Hematopoietic multipotent progenitor cell (in vitro differentiated cells): Measurements from ENCODE around the gene IGSF3. TPM values are rescaled to one million over a fixed set of nuclear protein-coding genes. Genes with fewer than 3 reads are reported as not detected.
"Not testable (repeated sequence)": the region's sequence is repeated elsewhere in the genome, so short reads cannot be mapped to it uniquely, and the experiment has no call there.

ENCODE experiments used
- DNase-seq, 3 donors: peaks; one replicate each; pipeline ENCODE4 v3.0.0-alpha.2; 2011 to 2015; ENCODE audit warnings: low read depth in 2 of 3, low spot score in 2 of 3
- total RNA-seq: library from RNA; depleted of rRNA; stranded (reverse); fragments of >200 nt; gene quantifications from one replicate; pipeline ENCODE4 v1.2.3, GENCODE V29; 2012

The IGSF3 gene
- total RNA-seq, 1 donor, result 0.27 TPM

- DNase-seq, result not testable (repeated sequence)
These were observed 35.3 kb downstream of the IGSF3 start for GRCh38 chr1:116631996-116632925.

GRCh38 chr1:116631554-116631953 is 36.0 kb downstream of the IGSF3 start:
- not testable (repeated sequence) for DNase-seq

DNA sequence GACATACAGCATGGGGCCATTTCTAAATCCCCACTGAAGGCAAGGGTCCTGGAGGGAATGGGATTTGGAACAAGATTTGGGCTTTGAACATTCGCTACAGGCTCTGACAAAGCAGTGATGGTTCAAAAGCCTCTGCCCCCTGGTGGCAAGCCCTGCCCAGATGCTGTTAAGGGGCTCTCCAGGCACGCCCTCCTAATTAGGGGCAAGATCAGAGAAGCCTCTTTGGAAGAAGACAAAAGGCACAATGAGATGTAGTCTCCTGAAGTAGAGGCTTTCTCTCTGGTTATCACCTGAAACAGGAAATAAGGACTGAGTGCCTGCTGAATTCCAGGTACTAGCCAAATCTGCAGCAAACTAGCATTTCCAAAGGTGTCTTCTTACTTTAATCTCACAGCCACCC is 37.5 kb downstream of the IGSF3 start:
- DNase-seq, result not testable (repeated sequence)

- not testable (repeated sequence) for DNase-seq
These were observed 38.1 kb downstream of the IGSF3 start for GRCh38 chr1:116629441-116629840.

DNA sequence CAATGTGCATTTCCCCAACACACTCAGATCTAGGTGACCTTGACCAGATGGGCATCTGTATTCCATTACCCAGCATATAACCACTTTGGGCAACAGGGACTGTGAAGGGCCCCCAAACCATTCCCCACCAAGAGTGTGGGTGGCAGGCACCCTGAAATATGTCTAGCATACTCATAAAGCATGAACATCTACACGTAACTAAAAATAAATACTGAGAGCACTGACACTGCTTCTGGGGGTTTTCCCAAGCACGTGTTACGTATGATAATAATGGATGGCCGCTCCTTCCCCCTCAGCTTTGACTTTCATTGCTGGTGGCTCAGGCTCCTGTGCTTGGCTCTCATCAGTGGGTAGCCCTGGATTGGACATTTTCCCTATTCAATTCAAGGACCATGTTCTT is 39.1 kb downstream of the IGSF3 start:
- no peak for DNase-seq

DNA sequence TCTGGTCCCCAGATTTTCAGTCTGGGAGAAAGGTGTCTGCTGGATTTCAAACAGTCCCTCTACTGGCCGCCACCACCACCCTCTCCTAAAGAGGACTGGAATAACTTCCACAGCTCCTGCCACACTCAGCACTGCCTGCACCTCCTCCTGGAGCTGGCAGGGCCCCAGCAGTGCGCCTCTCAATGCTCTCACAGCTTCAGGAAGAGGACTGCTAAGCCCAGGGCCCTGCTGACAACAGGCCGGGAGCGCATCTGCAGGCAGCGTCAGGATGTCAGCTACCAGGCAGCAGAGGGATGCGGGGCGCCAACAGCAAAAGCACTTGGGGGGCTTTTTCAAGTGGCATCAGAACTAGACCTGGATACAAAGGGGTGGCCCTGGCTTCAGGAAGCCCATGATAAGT is 40.2 kb downstream of the IGSF3 start:
- DNase-seq, result not testable (repeated sequence)

DNA sequence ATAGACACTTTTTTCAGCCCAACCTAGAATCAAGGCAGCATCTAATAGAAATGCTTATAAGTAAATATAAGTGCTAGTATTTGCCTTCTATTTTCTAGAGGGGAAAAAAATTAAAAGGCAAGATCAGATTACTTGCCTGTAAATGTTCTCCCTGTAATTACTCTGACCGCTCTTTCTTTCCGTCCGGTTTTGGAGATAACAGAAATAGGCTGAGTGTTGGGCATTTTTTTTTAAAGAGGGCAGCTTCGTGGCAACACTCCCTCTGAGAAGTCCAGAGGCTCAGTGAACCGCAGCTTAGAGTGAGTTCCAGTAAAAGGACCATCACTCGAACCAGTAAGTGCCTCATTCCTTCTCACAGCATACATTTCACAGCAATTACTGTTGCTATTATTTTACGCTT is 40.6 kb downstream of the IGSF3 start:
- not testable (repeated sequence) for DNase-seq

DNA sequence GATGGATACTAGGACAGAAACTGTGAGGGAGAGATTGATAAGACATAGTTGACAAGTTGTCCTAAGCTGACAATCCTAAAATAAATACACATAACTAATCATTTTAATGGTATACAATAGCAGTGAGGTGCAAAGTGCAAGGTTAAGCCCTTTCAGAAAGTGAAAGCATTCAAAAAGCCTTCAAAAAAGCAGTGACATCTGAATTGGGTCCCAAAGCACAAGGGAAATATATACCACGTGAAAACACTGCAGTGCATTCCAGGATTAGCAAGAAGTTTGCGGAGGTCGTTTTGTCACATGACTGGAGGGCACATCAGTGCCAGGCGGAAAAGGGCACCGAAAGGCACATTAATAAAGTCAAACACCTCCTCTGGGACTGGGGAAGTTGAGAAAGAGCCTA is 42.4 kb downstream of the IGSF3 start:
- not testable (repeated sequence) for DNase-seq

- no peak for DNase-seq
These were observed 43.5 kb downstream of the IGSF3 start for GRCh38 chr1:116624040-116624439.

DNA sequence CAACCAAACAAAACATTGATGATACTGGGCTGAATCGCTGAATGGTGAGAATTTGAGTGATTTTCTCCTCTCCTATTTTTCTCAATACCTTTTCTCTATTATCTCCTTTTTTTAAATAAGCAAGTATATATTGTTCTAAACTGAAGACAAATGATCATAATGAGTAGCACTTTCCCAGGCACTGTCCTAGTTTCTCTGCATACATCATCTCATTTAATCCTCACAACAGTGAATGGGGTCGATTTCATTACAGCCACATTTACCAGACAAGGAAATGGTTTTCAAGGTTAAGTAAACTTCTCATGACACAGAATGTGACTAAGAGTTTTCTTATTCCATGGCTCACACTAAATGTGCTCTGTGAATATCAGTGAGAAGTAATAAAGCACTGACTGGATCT is 45.0 kb downstream of the IGSF3 start:
- not testable (repeated sequence) for DNase-seq

GRCh38 chr1:116621756-116622155 is 45.8 kb downstream of the IGSF3 start:
- DNase-seq, result not testable (repeated sequence)

DNA sequence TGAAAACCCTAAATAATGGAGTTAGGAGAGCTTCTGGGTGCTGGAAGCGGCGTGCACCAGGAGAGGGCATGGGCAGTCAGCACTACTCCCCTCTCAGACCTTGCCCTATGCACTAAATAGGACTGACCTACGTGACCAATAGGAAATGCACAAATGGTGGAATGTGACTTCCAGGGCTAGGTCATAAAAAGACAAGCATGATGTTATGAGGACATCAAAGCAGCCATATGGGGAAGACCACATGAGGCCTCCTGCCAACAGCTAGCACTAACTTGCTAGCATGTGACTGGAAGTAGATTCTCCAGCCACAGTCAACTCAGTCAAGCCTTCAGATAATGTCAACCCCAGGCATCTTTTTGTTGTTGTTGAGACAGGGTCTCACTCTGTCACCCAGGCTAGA is 47.1 kb downstream of the IGSF3 start:
- not testable (repeated sequence) for DNase-seq

- DNase-seq, result not testable (repeated sequence)
These were observed 48.4 kb downstream of the IGSF3 start for GRCh38 chr1:116619106-116619505.

GRCh38 chr1:116617808-116618207 is 49.7 kb downstream of the IGSF3 start:
- not testable (repeated sequence) for DNase-seq

DNA sequence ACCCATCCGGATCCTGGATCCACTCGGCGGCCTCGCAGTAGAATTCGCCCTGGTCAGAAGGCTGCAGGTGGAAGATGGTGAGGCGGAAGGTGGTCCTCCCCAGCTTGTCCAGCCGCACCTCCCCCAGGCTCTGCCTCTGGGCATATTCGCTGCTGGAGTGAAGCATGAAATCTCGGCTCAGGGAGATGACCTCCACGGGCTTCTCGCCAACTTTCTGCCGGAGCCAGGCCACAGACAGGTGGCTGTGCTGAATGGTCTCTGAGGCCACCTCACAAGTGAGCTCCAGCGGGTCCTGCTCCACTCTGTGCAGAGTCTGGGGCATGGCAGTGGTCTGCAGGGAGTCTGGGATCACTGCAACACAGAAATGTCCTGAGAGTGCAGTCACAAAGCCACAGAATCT is 53.7 kb downstream of the IGSF3 start:
- DNase-seq, result not testable (repeated sequence)

GRCh38 chr1:116609801-116610371 is 57.6 kb downstream of the IGSF3 start:
- DNase-seq, result not testable (repeated sequence)

DNA sequence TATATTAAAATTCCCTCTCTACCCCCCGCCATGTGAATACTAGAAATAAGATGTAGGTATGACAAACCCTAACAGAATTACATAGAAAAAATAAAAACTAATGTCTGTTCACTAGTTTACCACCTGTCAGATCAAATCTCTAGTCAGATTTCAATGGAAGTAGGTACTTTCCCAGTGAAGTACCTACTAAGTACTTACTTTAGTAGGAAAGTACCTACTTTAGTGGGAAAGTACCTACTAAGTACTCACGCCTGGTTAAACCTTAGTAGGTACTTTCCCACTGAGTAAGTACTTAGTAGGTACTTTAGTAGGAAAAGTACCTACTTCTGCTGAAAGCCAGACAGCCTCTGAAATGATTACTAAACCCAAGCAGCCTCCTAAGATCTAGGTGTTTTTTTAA is 58.7 kb downstream of the IGSF3 start:
- DNase-seq, result not testable (repeated sequence)

DNA sequence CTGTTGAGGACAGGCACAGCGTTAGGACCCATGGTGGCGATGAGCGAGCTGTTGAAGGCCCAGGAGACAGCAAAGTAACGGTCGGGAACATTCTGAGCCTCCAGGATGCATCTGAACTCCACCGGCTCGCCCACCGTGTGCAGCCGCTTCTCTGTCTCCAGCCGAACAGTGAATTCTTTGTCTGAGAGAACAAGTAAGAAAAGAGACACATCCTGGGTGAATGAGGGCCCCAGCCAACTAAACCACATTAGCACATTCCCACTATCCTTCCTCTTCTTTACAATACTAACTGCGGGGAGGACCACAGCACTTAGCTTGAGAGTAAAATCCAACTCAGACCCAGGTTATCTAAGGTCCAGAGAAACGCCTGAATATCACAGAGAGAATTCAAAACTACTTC is 59.4 kb downstream of the IGSF3 start:
- not testable (repeated sequence) for DNase-seq

GRCh38 chr1:116607463-116607862 is 60.1 kb downstream of the IGSF3 start:
- not testable (repeated sequence) for DNase-seq

- DNase-seq, result peak in 1 of 3 donors; percentile 69
These were observed 61.5 kb downstream of the IGSF3 start for GRCh38 chr1:116606067-116606466.

GRCh38 chr1:116605315-116605714 is 62.2 kb downstream of the IGSF3 start:
- no peak for DNase-seq

DNA sequence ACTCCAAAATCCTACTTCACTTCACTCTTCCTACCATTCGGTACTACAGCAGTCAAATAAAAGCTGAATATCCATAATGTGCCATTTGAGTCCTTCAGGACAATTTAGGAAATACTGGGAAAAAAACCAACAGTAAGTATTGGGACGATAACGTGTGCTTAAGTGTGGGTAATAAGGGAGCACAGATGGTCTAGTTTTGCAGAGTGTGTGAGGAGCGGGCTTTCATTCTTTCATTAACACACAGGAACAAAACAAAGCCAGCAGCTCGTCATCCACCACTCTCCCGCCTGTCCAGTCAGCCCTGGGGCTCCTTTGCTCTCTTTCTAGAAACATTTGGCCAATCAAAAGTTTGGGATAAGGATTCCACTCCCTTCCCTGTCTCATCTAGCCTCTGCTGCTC is 63.1 kb downstream of the IGSF3 start:
- DNase-seq, result not testable (repeated sequence)
